ENCODE results near the gene PACC1. TPM values are rescaled to one million over a fixed set of nuclear protein-coding genes. Genes with fewer than 3 reads are reported as not detected.
A peak's percentile ranks its signal among the peaks of the same experiment; 100 is the strongest.
"Not testable (repeated sequence)": the region's sequence is repeated elsewhere in the genome, so short reads cannot be mapped to it uniquely, and the experiment has no call there.

PACC1 gene
- total RNA-seq, 3 donors from 2014 or later (not counting 1 experiment from before 2014, with no cell fraction given), result 5.0 to 14.2 (median 11.4) TPM

DNA sequence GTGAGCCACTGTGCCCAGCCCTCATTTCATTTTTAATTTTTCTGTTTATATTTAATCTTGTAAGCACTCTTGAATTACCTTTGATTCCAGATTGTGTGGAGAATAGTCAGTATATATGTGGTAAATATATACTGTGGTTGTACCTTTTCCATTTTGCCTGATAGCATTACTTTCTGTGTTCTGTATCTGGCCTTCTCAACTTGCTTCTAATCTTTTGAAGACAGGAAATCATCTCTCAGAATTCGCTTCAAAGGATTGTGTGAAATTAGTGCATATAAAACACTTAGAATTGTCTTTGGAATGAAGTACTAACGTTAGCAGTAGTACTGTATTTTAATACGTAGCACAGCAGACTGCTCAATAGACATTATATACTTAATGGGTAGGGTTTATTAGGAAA is 91.6 kb downstream of the PACC1 start:
- H3K4me3 Mint-ChIP-seq, result peak overlapping the region; percentile 31
- H3K27ac Mint-ChIP-seq, result peak overlapping the region; percentile 73 to 85
- Histone ChIP-seq H3K4me3 (ENCODE audit: low read length) (no peak overlapping the region), H3K27ac (ENCODE audit: low read length) (no peak overlapping the region), H3K4me1 (ENCODE audit: control insufficient read depth, insufficient read depth, low read length) (peaks cover 3% of the 10 kb centered on the region), H3K36me3 (ENCODE audit: control insufficient read depth, insufficient read depth, low read length) (no peaks in the 10 kb centered on the region), H3K27me3 (ENCODE audit: control insufficient read depth, insufficient read depth, low read length) (no peaks in the 10 kb centered on the region), H3K9me3 (ENCODE audit: control insufficient read depth, insufficient read depth, low read length) (no peaks in the 10 kb centered on the region)
- DNase-seq (peak in 1 of 2 donors; percentile 11), ATAC-seq (no peak)
- no peaks in the 10 kb centered on the region for H3K36me3 Mint-ChIP-seq
- peaks cover 32 to 42% of the 10 kb centered on the region in 2 donors for H3K4me1 Mint-ChIP-seq
- H3K27me3 Mint-ChIP-seq (ENCODE audit: low read depth in 2 of 2), result no peaks in the 10 kb centered on the region
- no CpG with 5 or more reads among the region's 3 CpGs for WGBS (ENCODE audit: insufficient coverage)
- TF ChIP-seq, protein P1, sequence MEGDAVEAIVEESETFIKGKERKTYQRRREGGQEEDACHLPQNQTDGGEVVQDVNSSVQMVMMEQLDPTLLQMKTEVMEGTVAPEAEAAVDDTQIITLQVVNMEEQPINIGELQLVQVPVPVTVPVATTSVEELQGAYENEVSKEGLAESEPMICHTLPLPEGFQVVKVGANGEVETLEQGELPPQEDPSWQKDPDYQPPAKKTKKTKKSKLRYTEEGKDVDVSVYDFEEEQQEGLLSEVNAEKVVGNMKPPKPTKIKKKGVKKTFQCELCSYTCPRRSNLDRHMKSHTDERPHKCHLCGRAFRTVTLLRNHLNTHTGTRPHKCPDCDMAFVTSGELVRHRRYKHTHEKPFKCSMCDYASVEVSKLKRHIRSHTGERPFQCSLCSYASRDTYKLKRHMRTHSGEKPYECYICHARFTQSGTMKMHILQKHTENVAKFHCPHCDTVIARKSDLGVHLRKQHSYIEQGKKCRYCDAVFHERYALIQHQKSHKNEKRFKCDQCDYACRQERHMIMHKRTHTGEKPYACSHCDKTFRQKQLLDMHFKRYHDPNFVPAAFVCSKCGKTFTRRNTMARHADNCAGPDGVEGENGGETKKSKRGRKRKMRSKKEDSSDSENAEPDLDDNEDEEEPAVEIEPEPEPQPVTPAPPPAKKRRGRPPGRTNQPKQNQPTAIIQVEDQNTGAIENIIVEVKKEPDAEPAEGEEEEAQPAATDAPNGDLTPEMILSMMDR (IDR thresholded peaks at IDR 0.05), result no peak
- intact Hi-C loops (cut with micrococcal nuclease), result no loop called here
- H3K9me3 Mint-ChIP-seq, result no peaks in the 10 kb centered on the region

DNA sequence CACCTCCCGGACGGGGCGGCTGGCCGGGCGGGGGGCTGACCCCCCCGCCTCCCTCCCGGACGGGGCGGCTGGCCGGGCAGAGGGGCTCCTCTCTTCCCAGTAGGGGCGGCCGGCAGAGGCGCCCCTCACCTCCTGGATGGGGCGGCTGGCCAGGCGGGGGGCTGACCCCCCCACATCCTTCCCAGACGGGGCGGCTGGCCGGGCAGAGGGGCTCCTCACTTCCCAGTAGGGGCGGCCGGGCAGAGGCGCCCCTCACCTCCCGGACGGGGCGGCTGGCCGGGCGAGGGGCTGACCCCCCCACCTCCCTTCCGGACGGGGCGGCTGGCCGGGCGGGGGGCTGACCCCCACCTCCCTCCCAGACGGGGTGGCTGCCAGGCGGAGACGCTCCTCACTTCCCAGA is 93.7 kb downstream of the PACC1 start:
- H3K9me3 ChIP-seq (ENCODE audit: control insufficient read depth, insufficient read depth, low read length); H3K27me3 Mint-ChIP-seq (ENCODE audit: low read depth in 2 of 2); H3K9me3 Mint-ChIP-seq; H3K27ac ChIP-seq (ENCODE audit: low read length); H3K36me3 ChIP-seq (ENCODE audit: control insufficient read depth, insufficient read depth, low read length); ATAC-seq; DNase-seq; H3K4me1 ChIP-seq (ENCODE audit: control insufficient read depth, insufficient read depth, low read length); H3K36me3 Mint-ChIP-seq; H3K27ac Mint-ChIP-seq; H3K27me3 ChIP-seq (ENCODE audit: control insufficient read depth, insufficient read depth, low read length); H3K4me3 Mint-ChIP-seq; H3K4me3 ChIP-seq (ENCODE audit: low read length); intact Hi-C loops (cut with micrococcal nuclease): not testable (repeated sequence)
- H3K4me1 Mint-ChIP-seq, result peaks cover 47 to 52% of the 10 kb centered on the region in 2 donors
- WGBS (ENCODE audit: insufficient coverage), result 98% methylated on average over 8 of the region's 34 CpGs

DNA sequence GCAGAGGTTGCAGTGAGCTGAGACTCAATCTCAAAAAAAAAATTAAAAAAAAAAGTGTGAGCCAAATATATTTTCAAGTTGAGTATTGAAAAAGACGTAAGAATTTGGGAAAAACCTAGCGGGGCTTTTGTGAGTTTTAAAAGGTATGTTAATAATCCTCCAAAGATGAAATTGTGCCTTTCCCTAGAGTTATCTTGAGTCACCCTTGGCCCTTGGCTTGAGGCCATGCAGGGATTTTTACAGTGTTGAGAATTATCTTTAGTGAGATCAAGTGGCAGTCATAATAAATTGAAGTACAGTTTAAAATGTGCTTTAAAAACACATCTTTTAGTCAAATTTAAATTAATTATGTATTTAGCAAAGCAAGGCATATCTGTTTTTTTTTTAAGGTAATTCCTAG is 96.8 kb downstream of the PACC1 start:
- no peaks in the 10 kb centered on the region for H3K36me3 ChIP-seq (ENCODE audit: control insufficient read depth, insufficient read depth, low read length)
- H3K4me3 Mint-ChIP-seq, result no peak overlapping the region
- no peaks in the 10 kb centered on the region for H3K9me3 ChIP-seq (ENCODE audit: control insufficient read depth, insufficient read depth, low read length)

DNA sequence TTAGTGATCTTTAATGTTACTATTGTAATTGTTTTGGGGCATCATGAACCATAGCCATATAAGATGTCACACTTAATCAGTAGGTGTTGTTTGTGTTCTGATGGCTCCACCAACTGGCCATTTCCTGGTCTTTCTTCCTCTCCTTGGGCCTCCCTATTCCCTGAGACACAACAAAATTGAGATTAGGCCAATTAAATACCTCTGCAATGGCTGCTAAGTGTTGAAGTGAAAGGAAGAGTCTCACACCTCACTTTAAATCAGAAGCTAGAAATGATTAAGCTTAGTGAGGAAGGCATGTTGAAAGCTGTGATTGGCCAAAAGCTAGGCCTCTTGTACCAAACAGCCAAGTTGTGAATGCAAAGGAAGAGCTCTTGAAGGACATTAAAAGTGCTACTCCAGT is 98.8 kb downstream of the PACC1 start:
- no peaks in the 10 kb centered on the region for H3K36me3 Mint-ChIP-seq
- H3K4me1 Mint-ChIP-seq, result peaks cover 54 to 55% of the 10 kb centered on the region in 2 donors
- peak in 1 of 2 donors; percentile 46 for DNase-seq
- H3K27ac ChIP-seq (ENCODE audit: low read length), result no peak overlapping the region
- H3K27me3 Mint-ChIP-seq (ENCODE audit: low read depth in 2 of 2), result no peaks in the 10 kb centered on the region
- peak overlapping the region; percentile 80 to 87 for H3K27ac Mint-ChIP-seq
- H3K4me3 ChIP-seq (ENCODE audit: low read length), result no peak overlapping the region
- H3K9me3 Mint-ChIP-seq, result no peaks in the 10 kb centered on the region
- H3K9me3 ChIP-seq (ENCODE audit: control insufficient read depth, insufficient read depth, low read length), result no peaks in the 10 kb centered on the region
- no peaks in the 10 kb centered on the region for H3K36me3 ChIP-seq (ENCODE audit: control insufficient read depth, insufficient read depth, low read length)
- TF ChIP-seq, protein P1 (IDR thresholded peaks at IDR 0.05), result no peak
- H3K4me3 Mint-ChIP-seq, result no peak overlapping the region
- no peaks in the 10 kb centered on the region for H3K27me3 ChIP-seq (ENCODE audit: control insufficient read depth, insufficient read depth, low read length)
- H3K4me1 ChIP-seq (ENCODE audit: control insufficient read depth, insufficient read depth, low read length), result peaks cover 4% of the 10 kb centered on the region
- ATAC-seq, result peak; percentile 62 to 69 (median 69)
- intact Hi-C loops (cut with micrococcal nuclease), result loop anchor here (2.0 kb wide), 1 partner anchor 253 kb away; no protein-coding TSS in a partner anchor

More for the DNA sequence above, 96.8 kb downstream of the PACC1 start:
- Mint-ChIP-seq H3K27me3 (ENCODE audit: low read depth in 2 of 2) (no peaks in the 10 kb centered on the region), H3K36me3 (no peaks in the 10 kb centered on the region), H3K9me3 (no peaks in the 10 kb centered on the region), H3K4me1 (peaks cover 45 to 46% of the 10 kb centered on the region in 2 donors), H3K27ac (peak overlapping the region; percentile 80 to 87)
- Histone ChIP-seq H3K4me3 (ENCODE audit: low read length) (no peak overlapping the region), H3K27me3 (ENCODE audit: control insufficient read depth, insufficient read depth, low read length) (no peaks in the 10 kb centered on the region), H3K4me1 (ENCODE audit: control insufficient read depth, insufficient read depth, low read length) (peaks cover 4% of the 10 kb centered on the region), H3K27ac (ENCODE audit: low read length) (no peak overlapping the region)
- 92% methylated on average over 2 of the region's 2 CpGs for WGBS (ENCODE audit: insufficient coverage)
- no peak for DNase-seq
- intact Hi-C loops (cut with micrococcal nuclease), result no loop called here
- TF ChIP-seq, protein P1 (IDR thresholded peaks at IDR 0.05), result no peak
- ATAC-seq, result no peak
